ENCODE data around the gene ESPL1. TPM values are rescaled to one million over a fixed set of nuclear protein-coding genes. Genes with fewer than 3 reads are reported as not detected.
A peak's percentile ranks its signal among the peaks of the same experiment; 100 is the strongest.

ESPL1 gene
- polyA plus RNA-seq, 3 donors: 0.79 TPM; not detected in 2

DNA sequence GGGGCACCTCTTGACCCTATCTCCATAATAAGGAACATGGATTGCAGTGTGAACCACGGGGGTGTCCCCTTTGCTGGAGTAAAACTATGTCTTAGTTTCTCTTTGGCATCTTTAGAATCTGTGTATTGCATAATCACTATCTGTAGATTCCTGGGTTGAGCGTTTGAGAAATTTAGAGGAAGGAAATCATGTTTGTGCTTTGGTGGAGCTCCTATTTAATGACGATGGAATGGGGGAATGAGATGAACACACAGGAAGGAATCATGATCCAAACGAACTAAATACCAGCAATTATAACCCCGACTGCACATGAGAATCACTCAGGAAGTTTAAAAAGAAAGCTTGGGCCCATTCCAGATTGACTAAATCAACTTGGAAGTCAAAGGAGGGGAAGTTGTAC, 30.1 kb downstream of the ESPL1 start:
- Histone ChIP-seq H2AFZ (ENCODE audit: insufficient read depth, low read depth, low read length, poor library complexity, severe bottlenecking) (no peak overlapping the region), H3K9ac (ENCODE audit: insufficient read depth, low read length, poor library complexity, severe bottlenecking) (peak overlapping the region; percentile 67), H3K9me3 (replicated peaks in 1 of 2; ENCODE audit: control insufficient read depth in 1 of 2, insufficient read depth in 1 of 2, low read length in 2 of 2) (no peaks in the 10 kb centered on the region), H3K4me1 (ENCODE audit: control insufficient read depth in 1 of 2, insufficient read depth in 2 of 2, low read length in 2 of 2) (peaks cover 55 to 63% of the 10 kb centered on the region in 2 donors), H4K20me1 (ENCODE audit: insufficient read depth, low read length) (peaks cover 6% of the 10 kb centered on the region), H3K79me2 (ENCODE audit: insufficient read depth, low read length) (peaks cover 58% of the 10 kb centered on the region), H3K27ac (ENCODE audit: low read depth in 1 of 2, low read length in 2 of 2) (peak overlapping the region; percentile 97), H3K4me2 (replicated peaks; ENCODE audit: extremely low read depth, low read length, poor library complexity, severe bottlenecking) (peak overlapping the region; percentile 96), H3K27me3 (ENCODE audit: control insufficient read depth in 2 of 2, insufficient read depth in 2 of 2, low read length in 2 of 2) (no peaks in the 10 kb centered on the region), H3K36me3 (replicated peaks in 1 of 2; ENCODE audit: control insufficient read depth in 1 of 2, insufficient read depth in 2 of 2, low read length in 2 of 2) (peaks cover 18 to 29% of the 10 kb centered on the region in 2 donors), H3K4me3 (replicated peaks in 1 of 3; ENCODE audit: low read depth in 2 of 3, low read length in 3 of 3) (peak overlapping the region; percentile 10 to 96 (median 14))
- Mint-ChIP-seq H3K36me3 (peaks cover 22 to 50% of the 10 kb centered on the region in 2 donors), H3K4me3 (peak overlapping the region; percentile 39 to 99), H3K4me1 (peaks cover 71% of the 10 kb centered on the region), H3K27ac (peak overlapping the region; percentile 99 to 100 (median 99)), H3K9me3 (peaks cover 0 to 2% (median 0%) of the 10 kb centered on the region in 7 donors), H3K27me3 (ENCODE audit: low read depth in 3 of 3) (peaks cover 0 to 1% (median 0%) of the 10 kb centered on the region in 3 donors)
- peak; percentile 61 to 89 (median 81) for DNase-seq
- WGBS (ENCODE audit: insufficient coverage): no CpG with 5 or more reads among the region's 5 CpGs
- intact Hi-C loops (cut with micrococcal nuclease): loop anchor here in 1 of 2 donors (2.0 to 5.0 kb wide), 3 partner anchors 23 to 154 kb away; partner anchors contain the start of genes AAAS and PCBP2
- TF ChIP-seq, protein P1, sequence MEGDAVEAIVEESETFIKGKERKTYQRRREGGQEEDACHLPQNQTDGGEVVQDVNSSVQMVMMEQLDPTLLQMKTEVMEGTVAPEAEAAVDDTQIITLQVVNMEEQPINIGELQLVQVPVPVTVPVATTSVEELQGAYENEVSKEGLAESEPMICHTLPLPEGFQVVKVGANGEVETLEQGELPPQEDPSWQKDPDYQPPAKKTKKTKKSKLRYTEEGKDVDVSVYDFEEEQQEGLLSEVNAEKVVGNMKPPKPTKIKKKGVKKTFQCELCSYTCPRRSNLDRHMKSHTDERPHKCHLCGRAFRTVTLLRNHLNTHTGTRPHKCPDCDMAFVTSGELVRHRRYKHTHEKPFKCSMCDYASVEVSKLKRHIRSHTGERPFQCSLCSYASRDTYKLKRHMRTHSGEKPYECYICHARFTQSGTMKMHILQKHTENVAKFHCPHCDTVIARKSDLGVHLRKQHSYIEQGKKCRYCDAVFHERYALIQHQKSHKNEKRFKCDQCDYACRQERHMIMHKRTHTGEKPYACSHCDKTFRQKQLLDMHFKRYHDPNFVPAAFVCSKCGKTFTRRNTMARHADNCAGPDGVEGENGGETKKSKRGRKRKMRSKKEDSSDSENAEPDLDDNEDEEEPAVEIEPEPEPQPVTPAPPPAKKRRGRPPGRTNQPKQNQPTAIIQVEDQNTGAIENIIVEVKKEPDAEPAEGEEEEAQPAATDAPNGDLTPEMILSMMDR (IDR thresholded peaks at IDR 0.05): no peak

DNA sequence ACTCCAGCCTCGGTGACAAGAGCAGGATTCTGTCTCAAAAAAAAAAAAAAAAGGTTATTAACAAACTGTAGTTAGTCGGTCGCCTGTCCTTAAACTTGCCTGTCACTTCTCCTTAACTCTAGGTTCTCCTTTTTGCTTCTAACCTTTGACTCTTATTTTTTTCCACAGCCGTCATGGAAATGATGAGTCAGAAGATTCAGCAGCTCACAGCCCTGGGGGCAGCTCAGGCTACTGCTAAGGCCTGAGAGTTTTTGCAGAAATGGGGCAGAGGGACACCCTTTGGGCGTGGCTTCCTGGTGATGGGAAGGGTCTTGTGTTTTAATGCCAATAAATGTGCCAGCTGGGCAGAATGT, 31.0 kb downstream of the ESPL1 start:
- Histone ChIP-seq H3K4me3 (replicated peaks in 1 of 3; ENCODE audit: low read depth in 2 of 3, low read length in 3 of 3) (peak overlapping the region; percentile 78 to 96 (median 90)), H3K9ac (ENCODE audit: insufficient read depth, low read length, poor library complexity, severe bottlenecking) (peak overlapping the region; percentile 70), H3K4me1 (ENCODE audit: control insufficient read depth in 1 of 2, insufficient read depth in 2 of 2, low read length in 2 of 2) (peaks cover 55 to 63% of the 10 kb centered on the region in 2 donors), H3K36me3 (replicated peaks in 1 of 2; ENCODE audit: control insufficient read depth in 1 of 2, insufficient read depth in 2 of 2, low read length in 2 of 2) (peaks cover 23 to 28% of the 10 kb centered on the region in 2 donors), H4K20me1 (ENCODE audit: insufficient read depth, low read length) (peaks cover 6% of the 10 kb centered on the region), H2AFZ (ENCODE audit: insufficient read depth, low read depth, low read length, poor library complexity, severe bottlenecking) (no peak overlapping the region), H3K4me2 (replicated peaks; ENCODE audit: extremely low read depth, low read length, poor library complexity, severe bottlenecking) (peak overlapping the region; percentile 96), H3K9me3 (replicated peaks in 1 of 2; ENCODE audit: control insufficient read depth in 1 of 2, insufficient read depth in 1 of 2, low read length in 2 of 2) (no peaks in the 10 kb centered on the region), H3K79me2 (ENCODE audit: insufficient read depth, low read length) (peaks cover 58% of the 10 kb centered on the region), H3K27ac (ENCODE audit: low read depth in 1 of 2, low read length in 2 of 2) (peak overlapping the region; percentile 97), H3K27me3 (ENCODE audit: control insufficient read depth in 2 of 2, insufficient read depth in 2 of 2, low read length in 2 of 2) (no peaks in the 10 kb centered on the region)
- Mint-ChIP-seq H3K9me3 (peaks cover 0 to 3% (median 0%) of the 10 kb centered on the region in 7 donors), H3K4me3 (peak overlapping the region; percentile 98 to 99), H3K4me1 (peaks cover 78% of the 10 kb centered on the region), H3K27me3 (ENCODE audit: low read depth in 3 of 3) (no peaks in the 10 kb centered on the region), H3K36me3 (peaks cover 21 to 54% of the 10 kb centered on the region in 2 donors), H3K27ac (peak overlapping the region; percentile 99 to 100 (median 99))
- WGBS (ENCODE audit: insufficient coverage): 17% methylated on average over 2 of the region's 5 CpGs
- TF ChIP-seq, protein P1 (IDR thresholded peaks at IDR 0.05): no peak
- intact Hi-C loops (cut with micrococcal nuclease): loop anchor here in 1 of 2 donors (2.0 to 5.0 kb wide), 3 partner anchors 22 to 153 kb away; partner anchors contain the start of genes AAAS and PCBP2
- DNase-seq: peak; percentile 90 to 97 (median 95)
